ENCODE results near the gene ZCCHC7. TPM values are rescaled to one million over a fixed set of nuclear protein-coding genes. Genes with fewer than 3 reads are reported as not detected.

ZCCHC7 gene
- total RNA-seq, 1 donor from 2014 or later = 27.8 TPM

- DNase-seq (ENCODE audit: low spot score in 2 of 2, unreplicated experiment in 2 of 2) = no peak
- Mint-ChIP-seq H3K36me3 (no peaks in the 10 kb centered on the region), H3K4me3 (no peak overlapping the region), H3K27me3 (ENCODE audit: low read depth) (no peaks in the 10 kb centered on the region), H3K4me1 (no peaks in the 10 kb centered on the region), H3K27ac (no peak overlapping the region), H3K9me3 (no peaks in the 10 kb centered on the region)
- no peak for TF ChIP-seq CTCF (IDR thresholded peaks at IDR 0.05; ENCODE audit: unreplicated experiment)
These were observed 214.9 kb downstream of the ZCCHC7 start for GRCh38 chr9:37335238-37335637.

GRCh38 chr9:37336150-37336549 is 215.8 kb downstream of the ZCCHC7 start:
- H3K9me3 Mint-ChIP-seq = no peaks in the 10 kb centered on the region
- H3K36me3 Mint-ChIP-seq = no peaks in the 10 kb centered on the region
- H3K27me3 Mint-ChIP-seq (ENCODE audit: low read depth) = no peaks in the 10 kb centered on the region
- TF ChIP-seq CTCF (IDR thresholded peaks at IDR 0.05; ENCODE audit: unreplicated experiment) = no peak
- no peak for DNase-seq (ENCODE audit: low spot score in 2 of 2, unreplicated experiment in 2 of 2)
- no peak overlapping the region for H3K27ac Mint-ChIP-seq
- no peak overlapping the region for H3K4me3 Mint-ChIP-seq
- H3K4me1 Mint-ChIP-seq = no peaks in the 10 kb centered on the region

GRCh38 chr9:37337301-37337890 is 217.0 kb downstream of the ZCCHC7 start:
- no peak for DNase-seq (ENCODE audit: low spot score in 2 of 2, unreplicated experiment in 2 of 2)
- Mint-ChIP-seq H3K36me3 (no peaks in the 10 kb centered on the region), H3K4me1 (no peaks in the 10 kb centered on the region), H3K27ac (no peak overlapping the region), H3K4me3 (no peak overlapping the region), H3K27me3 (ENCODE audit: low read depth) (no peaks in the 10 kb centered on the region), H3K9me3 (no peaks in the 10 kb centered on the region)
- TF ChIP-seq CTCF (IDR thresholded peaks at IDR 0.05; ENCODE audit: unreplicated experiment) = no peak

- no peak overlapping the region for H3K27ac Mint-ChIP-seq
- no peaks in the 10 kb centered on the region for H3K27me3 Mint-ChIP-seq (ENCODE audit: low read depth)
- no peaks in the 10 kb centered on the region for H3K36me3 Mint-ChIP-seq
- TF ChIP-seq CTCF (IDR thresholded peaks at IDR 0.05; ENCODE audit: unreplicated experiment) = no peak
- H3K4me3 Mint-ChIP-seq = no peak overlapping the region
- DNase-seq (ENCODE audit: low spot score in 2 of 2, unreplicated experiment in 2 of 2) = no peak
- no peaks in the 10 kb centered on the region for H3K4me1 Mint-ChIP-seq
- H3K9me3 Mint-ChIP-seq = no peaks in the 10 kb centered on the region
These were observed 217.8 kb downstream of the ZCCHC7 start for GRCh38 chr9:37338218-37338617.

- no peak for TF ChIP-seq CTCF (IDR thresholded peaks at IDR 0.05; ENCODE audit: unreplicated experiment)
- Mint-ChIP-seq H3K4me1 (no peaks in the 10 kb centered on the region), H3K27me3 (ENCODE audit: low read depth) (no peaks in the 10 kb centered on the region), H3K27ac (no peak overlapping the region), H3K4me3 (no peak overlapping the region), H3K36me3 (peaks cover 3% of the 10 kb centered on the region), H3K9me3 (no peaks in the 10 kb centered on the region)
- no peak for DNase-seq (ENCODE audit: low spot score in 2 of 2, unreplicated experiment in 2 of 2)
These were observed 219.5 kb downstream of the ZCCHC7 start for GRCh38 chr9:37339923-37340322.

- Mint-ChIP-seq H3K4me1 (no peaks in the 10 kb centered on the region), H3K27ac (no peak overlapping the region)
- no peak for DNase-seq (ENCODE audit: low spot score in 2 of 2, unreplicated experiment in 2 of 2)
These were observed 220.6 kb downstream of the ZCCHC7 start for GRCh38 chr9:37340961-37341360.

More at GRCh38 chr9:37340961-37341360, 220.6 kb downstream of the ZCCHC7 start:
- H3K4me3 Mint-ChIP-seq = no peak overlapping the region
- TF ChIP-seq CTCF (IDR thresholded peaks at IDR 0.05; ENCODE audit: unreplicated experiment) = no peak
- H3K27me3 Mint-ChIP-seq (ENCODE audit: low read depth) = no peaks in the 10 kb centered on the region
- H3K9me3 Mint-ChIP-seq = no peaks in the 10 kb centered on the region
- peaks cover 3% of the 10 kb centered on the region for H3K36me3 Mint-ChIP-seq

Data from mesothelial cell of epicardium (in vitro differentiated cells).